ENCODE data around the gene DOCK10.

DNA sequence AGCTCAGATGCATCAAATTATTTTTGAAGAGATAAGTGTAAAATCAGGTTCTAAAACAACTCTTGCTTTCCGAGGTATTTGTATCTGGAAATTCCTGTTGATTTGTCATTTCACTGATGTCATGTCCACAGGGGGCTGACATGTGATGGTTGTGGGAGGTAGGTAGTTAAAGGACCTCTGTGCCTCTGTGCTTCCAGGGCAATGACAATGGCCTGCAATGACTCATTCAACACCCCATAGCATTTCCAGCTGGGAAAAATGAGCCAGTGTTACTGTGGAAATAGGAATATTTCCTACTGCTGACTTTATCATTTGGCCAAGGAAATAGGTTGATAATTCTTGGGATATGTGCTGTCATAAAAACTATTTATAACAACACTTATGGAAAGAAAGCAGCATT lies 239.9 kb downstream of the DOCK10 start:
- no peak for TF ChIP-seq CTCF (IDR thresholded peaks at IDR 0.05)
- TF ChIP-seq POLR2AphosphoS5 (IDR thresholded peaks at IDR 0.05; ENCODE audit: low read depth, low read length), result no peak
- no peak for TF ChIP-seq SIN3A (IDR thresholded peaks at IDR 0.05; ENCODE audit: borderline replicate concordance, insufficient read depth, low read depth, low read length)
- TF ChIP-seq REST (IDR thresholded peaks at IDR 0.05; ENCODE audit: insufficient read depth in 1 of 2, low read depth in 2 of 2, low read length in 1 of 2), result no peak

Measured in Panc1 (cell line).